Measurements from ENCODE around the gene GID8. TPM values are rescaled to one million over a fixed set of nuclear protein-coding genes. Genes with fewer than 3 reads are reported as not detected.

Gene GID8
- total RNA-seq, 1 experiment from 2014 or later, result 40.2 TPM

DNA sequence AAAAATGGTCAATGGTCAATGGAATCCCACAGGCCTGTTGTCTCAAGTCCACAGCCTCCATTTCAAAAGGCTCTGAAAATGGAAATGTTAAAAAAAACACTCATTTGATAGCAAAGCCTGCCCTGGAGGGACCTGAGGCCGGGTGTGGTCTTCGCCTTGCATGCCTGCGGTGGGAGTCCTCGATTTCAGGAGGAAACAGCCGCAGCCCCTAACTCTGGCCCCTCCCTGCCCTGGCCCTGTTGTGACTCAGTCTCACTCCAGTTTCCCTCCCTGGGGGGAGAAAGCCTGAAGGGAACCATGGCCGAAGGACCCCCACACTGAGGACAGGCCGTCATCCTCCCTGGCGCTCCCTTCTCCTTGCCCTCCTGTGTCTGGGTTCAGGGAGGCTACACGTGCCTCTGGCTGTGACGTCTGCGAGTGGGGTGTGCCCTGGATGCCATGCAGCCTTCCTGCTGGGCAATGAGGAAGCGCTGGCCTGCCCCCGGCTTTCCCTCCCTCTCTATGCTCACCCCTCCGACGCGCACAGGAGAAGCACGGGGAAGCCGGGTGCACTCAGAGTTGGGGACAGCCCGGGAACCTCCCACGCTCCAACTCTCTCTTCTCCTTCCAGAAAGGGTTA, 59.6 kb downstream of the GID8 start:
- ChIA-PET POLR2A (ENCODE audit: low non-redundant PET) (no interaction called here), CTCF (no interaction called here)
- Histone ChIP-seq H3K36me3 (ENCODE audit: insufficient read depth, low read length, poor library complexity, severe bottlenecking) (no peaks in the 10 kb centered on the region), H3K27ac (ENCODE audit: low read depth, low read length, poor library complexity, severe bottlenecking) (no peak overlapping the region), H3K4me3 (ENCODE audit: low read depth, low read length, poor library complexity, severe bottlenecking) (no peak overlapping the region), H3K4me1 (ENCODE audit: insufficient read depth, low read length, poor library complexity, severe bottlenecking) (no peaks in the 10 kb centered on the region), H3K27me3 (replicated peaks; ENCODE audit: insufficient read depth, low read depth, low read length, poor library complexity) (peaks cover 52% of the 10 kb centered on the region), H3K9me3 (ENCODE audit: low read depth, low read length, poor library complexity, severe bottlenecking) (no peaks in the 10 kb centered on the region)
- DNase-seq (ENCODE audit: low spot score), result no peak
- no TSS peak for BruUV-seq (replicated peaks)
- intact Hi-C loops (cut with micrococcal nuclease; ENCODE audit: unreplicated experiment), result no loop called here
- no peak for TF ChIP-seq EZH2 (IDR thresholded peaks at IDR 0.05; ENCODE audit: borderline replicate concordance, low read depth, low read length, poor library complexity, severe bottlenecking)
- TF ChIP-seq, protein P1, sequence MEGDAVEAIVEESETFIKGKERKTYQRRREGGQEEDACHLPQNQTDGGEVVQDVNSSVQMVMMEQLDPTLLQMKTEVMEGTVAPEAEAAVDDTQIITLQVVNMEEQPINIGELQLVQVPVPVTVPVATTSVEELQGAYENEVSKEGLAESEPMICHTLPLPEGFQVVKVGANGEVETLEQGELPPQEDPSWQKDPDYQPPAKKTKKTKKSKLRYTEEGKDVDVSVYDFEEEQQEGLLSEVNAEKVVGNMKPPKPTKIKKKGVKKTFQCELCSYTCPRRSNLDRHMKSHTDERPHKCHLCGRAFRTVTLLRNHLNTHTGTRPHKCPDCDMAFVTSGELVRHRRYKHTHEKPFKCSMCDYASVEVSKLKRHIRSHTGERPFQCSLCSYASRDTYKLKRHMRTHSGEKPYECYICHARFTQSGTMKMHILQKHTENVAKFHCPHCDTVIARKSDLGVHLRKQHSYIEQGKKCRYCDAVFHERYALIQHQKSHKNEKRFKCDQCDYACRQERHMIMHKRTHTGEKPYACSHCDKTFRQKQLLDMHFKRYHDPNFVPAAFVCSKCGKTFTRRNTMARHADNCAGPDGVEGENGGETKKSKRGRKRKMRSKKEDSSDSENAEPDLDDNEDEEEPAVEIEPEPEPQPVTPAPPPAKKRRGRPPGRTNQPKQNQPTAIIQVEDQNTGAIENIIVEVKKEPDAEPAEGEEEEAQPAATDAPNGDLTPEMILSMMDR (conservative IDR thresholded peaks at IDR 0.05; ENCODE audit: low read depth, low read length), result no peak

Other genes starting within 250 kb of the GID8 start
- gene NTSR1, start 229.3 kb upstream of the GID8 start, total RNA-seq (2021), result 8.7 and 15.9 TPM in 2 replicates
- 26.5 and 27.9 TPM in 2 replicates for gene MRGBP, start 141.7 kb upstream of the GID8 start, total RNA-seq (2021)
- 46.1 and 47.7 TPM in 2 replicates for gene OGFR, start 133.3 kb upstream of the GID8 start, total RNA-seq (2021)
- gene COL9A3, start 121.1 kb upstream of the GID8 start, total RNA-seq (2021), result 8.4 and 11.7 TPM in 2 replicates
- gene TCFL5, start 76.3 kb upstream of the GID8 start, total RNA-seq (2021), result 13.9 and 16.1 TPM in 2 replicates
- gene DIDO1, start 11.6 kb upstream of the GID8 start, total RNA-seq (2021), result 61.7 and 64.4 TPM in 2 replicates
- gene SLC17A9, start 14.6 kb downstream of the GID8 start, total RNA-seq (2021), result 0.17 TPM in 1 of 2 replicates, not detected in the other
- gene BHLHE23, start 68.8 kb downstream of the GID8 start, total RNA-seq (2021), result not detected in 2 replicates

Data from A673 (cell line).